NCI-H526 (cell line): ENCODE data around the gene PIMREG.

Experiments
- DNase-seq, 2 experiments: peaks; one replicate each; lab custom pipeline; 2025; lab: John Stamatoyannopoulos, UW

PIMREG gene

GRCh38 chr17:6443692-6444570, at the start of gene PIMREG:
Gene PIMREG, plus strand, starts transcription at chr17:6444455. Its CDS starts 656 bp downstream, at chr17:6445111.
- peak; percentile 86 to 97 for DNase-seq

GRCh38 chr17:6398955-6399354, 45.3 kb upstream of the PIMREG start:
- DNase-seq = no peak

- DNase-seq = no peak
Observed at GRCh38 chr17:6402258-6402657, 42.0 kb upstream of the PIMREG start.

GRCh38 chr17:6408276-6408675, 36.0 kb upstream of the PIMREG start:
- DNase-seq = no peak

- DNase-seq = no peak
Observed at GRCh38 chr17:6408735-6409134, 35.5 kb upstream of the PIMREG start.

- peak in 1 of 2 experiments; percentile 55 for DNase-seq
Observed at GRCh38 chr17:6413065-6413464, 31.2 kb upstream of the PIMREG start.

- no peak for DNase-seq
Observed at GRCh38 chr17:6415616-6416015, 28.6 kb upstream of the PIMREG start.

GRCh38 chr17:6420173-6420641, 24.0 kb upstream of the PIMREG start:
- peak in 1 of 2 experiments; percentile 67 for DNase-seq

- peak in 1 of 2 experiments; percentile 72 for DNase-seq
Observed at GRCh38 chr17:6421700-6422604, 22.3 kb upstream of the PIMREG start.

GRCh38 chr17:6422654-6423241, 21.5 kb upstream of the PIMREG start:
- DNase-seq = no peak

- no peak for DNase-seq
Observed at GRCh38 chr17:6423931-6424330, 20.3 kb upstream of the PIMREG start.

GRCh38 chr17:6425407-6425806, 18.8 kb upstream of the PIMREG start:
- DNase-seq = no peak

- no peak for DNase-seq
Observed at GRCh38 chr17:6426356-6427101, 17.7 kb upstream of the PIMREG start.

- DNase-seq = no peak
Observed at GRCh38 chr17:6427279-6427781, 16.9 kb upstream of the PIMREG start.

GRCh38 chr17:6428207-6428965, 15.9 kb upstream of the PIMREG start:
- no peak for DNase-seq

GRCh38 chr17:6429266-6429665, 15.0 kb upstream of the PIMREG start:
- no peak for DNase-seq

GRCh38 chr17:6430769-6431168, 13.5 kb upstream of the PIMREG start:
- DNase-seq = no peak

- no peak for DNase-seq
Observed at GRCh38 chr17:6435051-6435450, 9.2 kb upstream of the PIMREG start, which contains the start of gene AIPL1. Gene AIPL1, minus strand, starts transcription at chr17:6435121. Its CDS starts 17 bp downstream, at chr17:6435104.

- DNase-seq = peak in 1 of 2 experiments; percentile 72
Observed at GRCh38 chr17:6435968-6436367, 8.3 kb upstream of the PIMREG start.

- DNase-seq = peak; percentile 49 to 79
Observed at GRCh38 chr17:6437466-6437865, 6.8 kb upstream of the PIMREG start.
